ENCODE results near the gene PLRG1. TPM values are rescaled to one million over a fixed set of nuclear protein-coding genes. Genes with fewer than 3 reads are reported as not detected.

Gene PLRG1
- total RNA-seq, 4 donors from 2014 or later = 39.2 to 54.7 (median 41.2) TPM

DNA sequence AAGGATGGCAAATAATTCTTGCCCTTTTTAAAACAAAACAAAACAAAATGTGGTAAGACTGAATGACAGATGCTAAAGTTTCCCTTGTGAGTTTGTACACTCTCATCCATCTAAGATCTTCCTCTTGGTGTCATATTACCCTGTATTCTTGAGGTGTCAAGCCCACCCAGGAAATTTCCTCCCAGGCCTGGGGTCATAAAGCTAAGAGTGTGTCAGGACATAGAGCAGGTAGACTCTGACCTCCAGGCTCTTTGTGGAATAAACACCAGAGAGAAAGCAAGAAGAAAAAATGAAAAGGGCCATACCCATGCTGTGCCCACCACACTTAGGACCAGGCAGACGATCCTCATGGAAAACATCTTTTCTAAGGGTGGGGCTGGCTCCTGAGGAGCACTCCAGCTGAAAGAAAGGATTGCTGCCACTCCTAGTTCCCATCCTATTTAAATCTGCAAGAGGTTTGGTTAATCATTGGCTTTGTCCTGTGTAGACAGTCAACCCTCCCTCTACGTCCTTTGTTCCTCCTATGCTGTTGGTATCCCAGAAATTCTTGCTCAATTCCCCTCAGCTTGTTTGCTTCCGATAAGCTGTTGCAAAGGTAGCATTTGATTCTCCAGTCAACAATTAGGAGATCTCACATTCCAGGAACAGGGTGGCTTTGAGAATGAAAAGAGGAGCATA, 40.3 kb upstream of the PLRG1 start, which contains the start of gene FGA:
TSS of gene FGA (minus strand) at position 414 of the 678 bp plus-strand sequence. CDS start at position 359, 55 bp downstream.
- no peak for ATAC-seq (ENCODE audit: low FRiP score)
- DNase-seq (ENCODE audit: low spot score) = no peak
- TF ChIP-seq, protein P1, sequence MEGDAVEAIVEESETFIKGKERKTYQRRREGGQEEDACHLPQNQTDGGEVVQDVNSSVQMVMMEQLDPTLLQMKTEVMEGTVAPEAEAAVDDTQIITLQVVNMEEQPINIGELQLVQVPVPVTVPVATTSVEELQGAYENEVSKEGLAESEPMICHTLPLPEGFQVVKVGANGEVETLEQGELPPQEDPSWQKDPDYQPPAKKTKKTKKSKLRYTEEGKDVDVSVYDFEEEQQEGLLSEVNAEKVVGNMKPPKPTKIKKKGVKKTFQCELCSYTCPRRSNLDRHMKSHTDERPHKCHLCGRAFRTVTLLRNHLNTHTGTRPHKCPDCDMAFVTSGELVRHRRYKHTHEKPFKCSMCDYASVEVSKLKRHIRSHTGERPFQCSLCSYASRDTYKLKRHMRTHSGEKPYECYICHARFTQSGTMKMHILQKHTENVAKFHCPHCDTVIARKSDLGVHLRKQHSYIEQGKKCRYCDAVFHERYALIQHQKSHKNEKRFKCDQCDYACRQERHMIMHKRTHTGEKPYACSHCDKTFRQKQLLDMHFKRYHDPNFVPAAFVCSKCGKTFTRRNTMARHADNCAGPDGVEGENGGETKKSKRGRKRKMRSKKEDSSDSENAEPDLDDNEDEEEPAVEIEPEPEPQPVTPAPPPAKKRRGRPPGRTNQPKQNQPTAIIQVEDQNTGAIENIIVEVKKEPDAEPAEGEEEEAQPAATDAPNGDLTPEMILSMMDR (IDR thresholded peaks at IDR 0.05) = no peak

DNA sequence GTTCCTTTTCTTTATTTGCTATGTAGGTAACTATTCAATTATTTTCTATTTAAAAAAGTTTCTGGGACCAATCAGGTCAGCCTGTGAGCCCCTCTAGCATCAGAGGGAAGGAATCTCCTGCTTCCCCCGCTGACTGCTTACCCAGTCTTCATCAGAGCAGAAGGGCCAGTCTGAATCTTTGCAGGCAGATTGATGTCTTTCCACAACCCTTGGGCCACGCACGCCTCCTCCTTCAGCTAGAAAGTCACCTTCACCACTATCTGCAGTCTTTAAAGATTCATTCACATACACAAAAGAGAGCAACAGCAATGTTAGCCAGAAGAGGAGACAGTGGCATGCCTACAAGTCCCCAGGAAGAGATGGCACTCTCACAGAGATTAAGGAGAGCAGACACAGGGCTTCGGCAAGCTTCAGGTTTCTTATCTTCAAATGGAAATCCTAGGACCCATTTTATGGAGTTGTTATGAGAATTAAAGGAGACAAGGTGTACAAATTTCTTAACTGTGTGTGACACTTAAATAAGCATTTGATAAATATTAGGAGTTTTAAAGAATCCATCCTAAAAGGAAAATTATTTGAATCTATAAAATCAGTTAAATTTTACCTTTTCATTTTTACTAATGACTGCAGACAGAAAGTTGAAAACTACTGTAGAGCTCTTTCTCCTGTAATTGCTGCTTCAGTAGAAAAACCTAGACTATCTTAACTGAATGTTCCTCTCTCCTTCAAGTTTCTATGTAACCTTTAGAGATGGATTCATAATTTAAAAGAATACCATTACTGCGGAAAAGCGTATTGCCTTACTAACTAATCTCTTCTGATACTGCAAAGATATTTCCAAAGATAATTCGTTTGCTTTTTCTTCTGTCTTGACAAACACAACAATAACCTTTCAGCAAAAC, 39.3 kb upstream of the PLRG1 start:
- DNase-seq (ENCODE audit: low spot score) = no peak
- TF ChIP-seq, protein P1 (IDR thresholded peaks at IDR 0.05) = no peak
- ATAC-seq (ENCODE audit: low FRiP score) = no peak

DNA sequence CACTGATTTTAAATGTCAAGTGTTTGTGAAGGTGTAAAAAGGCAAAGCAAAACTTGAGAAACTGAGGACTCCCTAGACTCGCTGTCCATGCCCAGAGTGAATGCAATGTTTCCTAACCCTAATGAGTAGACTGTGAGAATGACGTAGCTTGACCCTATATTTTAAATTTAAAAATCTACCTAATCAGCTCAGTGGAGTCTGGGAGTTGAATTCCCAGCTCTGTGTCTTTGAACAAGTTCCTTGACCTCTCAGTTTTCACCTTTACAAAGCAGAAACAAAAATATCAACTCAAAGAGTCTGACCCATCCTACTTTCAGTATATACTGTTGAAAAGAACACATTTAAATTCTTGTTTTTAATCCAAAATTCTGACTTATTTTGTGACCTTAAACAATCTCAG, 38.0 kb upstream of the PLRG1 start:
- ATAC-seq (ENCODE audit: low FRiP score) (no peak), DNase-seq (ENCODE audit: low spot score) (no peak)
- TF ChIP-seq, protein P1 (IDR thresholded peaks at IDR 0.05) = no peak

DNA sequence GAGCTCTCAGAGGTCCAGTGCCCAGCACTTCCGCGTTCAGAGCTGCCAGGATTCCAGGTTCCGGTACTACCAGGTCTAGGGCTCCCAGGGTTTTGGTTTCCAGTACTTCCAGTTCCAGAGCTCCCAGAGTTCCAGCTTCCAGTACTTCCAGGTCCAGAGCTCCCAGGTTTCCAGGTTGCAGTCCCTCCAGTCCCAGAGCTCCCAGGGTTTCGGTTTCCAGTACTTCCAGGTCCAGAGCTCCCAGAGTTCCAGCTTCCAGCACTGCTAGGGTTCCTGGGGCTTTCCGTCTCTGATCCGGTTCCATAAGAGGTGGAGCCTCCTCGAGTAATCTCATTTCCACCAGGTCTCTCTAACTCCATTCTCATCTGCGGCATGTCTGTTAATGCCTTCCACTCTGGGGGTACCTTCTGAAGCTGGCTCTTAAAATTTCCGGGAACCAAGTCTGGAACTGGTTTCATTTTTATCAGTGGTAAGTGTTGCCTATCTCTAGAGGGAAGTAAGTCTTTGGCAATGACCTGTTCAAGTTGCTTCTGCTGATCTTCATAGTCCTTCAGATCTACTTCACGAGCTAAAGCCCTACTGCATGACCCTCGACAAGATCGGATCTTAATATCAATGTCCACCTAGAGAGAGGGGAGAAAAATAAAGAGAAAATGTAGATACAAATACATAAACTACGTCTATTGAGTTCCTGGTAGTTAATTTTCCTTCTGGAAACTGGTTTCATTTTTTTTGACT, 36.3 kb upstream of the PLRG1 start:
- ATAC-seq (ENCODE audit: low FRiP score) (no peak), DNase-seq (ENCODE audit: low spot score) (no peak)
- TF ChIP-seq, protein P1 (IDR thresholded peaks at IDR 0.05) = no peak

DNA sequence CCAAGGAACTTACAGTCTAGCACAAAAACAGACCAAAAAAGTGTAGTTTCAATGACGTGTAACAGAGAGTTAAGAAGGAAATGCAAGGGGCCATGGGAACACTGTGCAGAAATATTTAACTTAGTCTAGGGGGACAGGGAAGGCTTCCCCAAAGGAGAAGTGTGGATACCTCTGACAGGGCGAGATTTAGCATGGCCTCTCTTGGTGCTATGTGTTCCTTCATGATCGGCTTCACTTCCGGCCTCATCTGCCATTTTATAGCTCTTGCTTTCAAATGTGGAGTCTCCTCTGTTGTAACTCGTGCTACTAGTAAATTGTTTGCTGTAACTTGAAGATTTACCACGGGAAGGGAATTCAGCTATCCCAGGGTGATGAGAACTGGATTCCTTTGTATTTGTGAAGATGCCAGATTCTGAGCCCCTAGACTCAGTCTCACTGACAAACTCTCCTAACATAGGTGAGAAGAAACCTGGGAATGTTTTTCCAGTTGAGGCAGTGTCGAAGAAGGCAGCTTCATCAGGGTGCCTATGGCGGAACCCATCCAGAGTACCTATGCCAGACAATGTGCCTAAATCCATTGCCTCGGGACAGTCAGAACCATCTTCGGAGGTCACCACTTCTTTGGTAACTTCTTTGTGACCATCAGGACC, 35.3 kb upstream of the PLRG1 start:
- ATAC-seq (ENCODE audit: low FRiP score) (no peak), DNase-seq (ENCODE audit: low spot score) (no peak)
- TF ChIP-seq, protein P1 (IDR thresholded peaks at IDR 0.05) = no peak

DNA sequence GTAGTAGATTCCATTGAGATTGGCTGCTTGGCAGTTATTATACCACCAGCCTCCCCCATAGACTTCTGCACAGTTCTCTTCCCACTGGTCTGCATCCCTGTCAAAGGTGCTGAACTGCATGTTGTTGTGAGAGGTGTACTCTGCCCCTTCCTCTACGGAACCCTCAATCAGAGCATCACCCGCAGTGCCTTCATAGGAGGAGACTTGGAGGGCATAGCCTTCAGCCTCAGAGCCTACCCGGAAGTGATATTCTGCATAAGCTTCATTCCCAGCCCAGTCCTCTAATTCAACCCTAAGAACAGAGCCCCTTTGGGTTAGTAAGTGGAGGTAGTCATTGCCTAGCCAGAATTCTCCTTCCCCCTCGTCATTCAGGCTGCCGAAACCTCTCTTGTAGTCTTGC, 34.1 kb upstream of the PLRG1 start:
- TF ChIP-seq, protein P1 (IDR thresholded peaks at IDR 0.05) = no peak
- no peak for ATAC-seq (ENCODE audit: low FRiP score)
- no peak for DNase-seq (ENCODE audit: low spot score)
